ENCODE data around the gene RAB8B. TPM values are rescaled to one million over a fixed set of nuclear protein-coding genes. Genes with fewer than 3 reads are reported as not detected.

RAB8B gene
- total RNA-seq, 1 experiment from 2014 or later = 33.8 TPM

DNA sequence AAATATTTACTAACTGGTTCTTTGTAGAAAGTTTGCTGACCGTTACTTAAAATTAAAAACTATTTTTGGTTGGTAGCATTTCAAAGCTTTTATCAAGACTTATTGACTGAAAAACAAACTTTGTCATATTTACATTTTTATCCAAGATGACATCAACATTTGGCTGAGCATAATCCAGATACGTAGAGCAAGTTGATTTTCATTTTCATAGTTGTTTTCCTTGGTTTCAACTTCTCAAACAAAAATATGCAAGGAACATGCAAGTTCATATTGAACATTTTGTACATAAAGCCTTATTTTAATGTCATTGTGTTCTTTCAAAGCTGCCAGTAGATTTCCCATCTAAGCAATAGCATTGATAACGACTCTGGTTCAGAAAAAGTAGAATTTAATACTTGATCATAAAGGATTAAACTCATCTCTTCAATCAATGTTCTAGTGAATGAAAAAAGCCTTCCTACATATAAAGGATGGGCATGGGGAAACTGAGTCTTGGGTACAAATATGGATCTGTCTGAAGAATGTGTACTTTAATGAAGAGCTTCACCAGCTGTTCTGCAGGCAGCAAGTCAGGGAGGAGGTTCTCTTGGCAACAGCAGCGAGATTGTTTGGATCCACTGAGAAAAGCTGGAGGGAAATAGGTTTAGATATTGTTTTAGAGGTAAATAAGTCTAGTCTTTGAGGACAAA is 5.6 kb downstream of the RAB8B start:
- H3K9me3 Mint-ChIP-seq = no peaks in the 10 kb centered on the region
- H2AK5ac ChIP-seq (ENCODE audit: insufficient read length, low read length) = no peak overlapping the region
- H3K9me3 ChIP-seq (ENCODE audit: control insufficient read depth, low read depth, low read length) = no peaks in the 10 kb centered on the region
- H2BK120ac ChIP-seq (ENCODE audit: low read depth, low read length, poor library complexity, severe bottlenecking) = no peak overlapping the region
- no peak overlapping the region for H2AFZ ChIP-seq (ENCODE audit: low read length)
- no peak overlapping the region for H4K8ac ChIP-seq (replicated peaks; ENCODE audit: insufficient read length, low read depth, low read length)
- H3K23ac ChIP-seq (ENCODE audit: insufficient read length, low read depth, low read length) = no peak overlapping the region
- peaks cover 3% of the 10 kb centered on the region for H3K23me2 ChIP-seq (ENCODE audit: insufficient read length, low read depth, low read length, poor library complexity, severe bottlenecking)
- H3K56ac ChIP-seq (ENCODE audit: insufficient read length, low read depth, low read length) = no peak overlapping the region
- H3K18ac ChIP-seq (ENCODE audit: insufficient read length, low read depth, low read length) = no peak overlapping the region
- H2BK20ac ChIP-seq (ENCODE audit: low read depth, low read length, poor library complexity, severe bottlenecking) = no peak overlapping the region
- no peaks in the 10 kb centered on the region for H4K20me1 ChIP-seq (ENCODE audit: control insufficient read depth, insufficient read depth, insufficient read length)
- H3K27me3 Mint-ChIP-seq (ENCODE audit: low read depth) = no peaks in the 10 kb centered on the region
- H3K4me1 ChIP-seq (ENCODE audit: insufficient read depth, low read length) = peaks cover 11% of the 10 kb centered on the region; the same call in 1 of the 2 replicates
- H3K27me3 ChIP-seq (ENCODE audit: insufficient read depth, low read length) = no peaks in the 10 kb centered on the region
- H3K79me2 ChIP-seq (ENCODE audit: insufficient read depth, low read length) = peaks cover 11% of the 10 kb centered on the region; the same call in 1 of the 2 replicates
- no peaks in the 10 kb centered on the region for H3K36me3 Mint-ChIP-seq (ENCODE audit: insufficient read depth in 1 of 3, low read depth in 3 of 3)
- H3K27ac Mint-ChIP-seq = peak overlapping the region in 1 of 3 experiments; percentile 38; a peak in 1 of 7 replicates
- no peaks in the 10 kb centered on the region for H3K79me1 ChIP-seq (ENCODE audit: insufficient read depth, low read depth, low read length, poor library complexity, severe bottlenecking)
- no peak overlapping the region for H2BK15ac ChIP-seq (ENCODE audit: low read depth, low read length)
- H3K4me1 Mint-ChIP-seq = peaks cover 64 to 71% of the 10 kb centered on the region in 2 experiments
- no peak overlapping the region for H2BK12ac ChIP-seq (ENCODE audit: insufficient read length, low read depth, low read length)
- H3T11ph ChIP-seq (ENCODE audit: low read length) = no peak overlapping the region
- H3K14ac ChIP-seq (ENCODE audit: insufficient read depth, low read length) = no peak overlapping the region
- H3K9ac ChIP-seq (ENCODE audit: extremely low read depth, insufficient read length, low read length) = no peak overlapping the region
- DNase-seq = no peak
- no CpG with 5 or more reads among the region's 4 CpGs for WGBS (ENCODE audit: extremely low coverage, insufficient read length, low lambda C conversion rate)
- no peak overlapping the region for H3K4me2 ChIP-seq (ENCODE audit: insufficient read depth, insufficient read length, low read length)
- H3K4ac ChIP-seq (ENCODE audit: low read depth, low read length) = no peak overlapping the region
- TF ChIP-seq, protein P1, sequence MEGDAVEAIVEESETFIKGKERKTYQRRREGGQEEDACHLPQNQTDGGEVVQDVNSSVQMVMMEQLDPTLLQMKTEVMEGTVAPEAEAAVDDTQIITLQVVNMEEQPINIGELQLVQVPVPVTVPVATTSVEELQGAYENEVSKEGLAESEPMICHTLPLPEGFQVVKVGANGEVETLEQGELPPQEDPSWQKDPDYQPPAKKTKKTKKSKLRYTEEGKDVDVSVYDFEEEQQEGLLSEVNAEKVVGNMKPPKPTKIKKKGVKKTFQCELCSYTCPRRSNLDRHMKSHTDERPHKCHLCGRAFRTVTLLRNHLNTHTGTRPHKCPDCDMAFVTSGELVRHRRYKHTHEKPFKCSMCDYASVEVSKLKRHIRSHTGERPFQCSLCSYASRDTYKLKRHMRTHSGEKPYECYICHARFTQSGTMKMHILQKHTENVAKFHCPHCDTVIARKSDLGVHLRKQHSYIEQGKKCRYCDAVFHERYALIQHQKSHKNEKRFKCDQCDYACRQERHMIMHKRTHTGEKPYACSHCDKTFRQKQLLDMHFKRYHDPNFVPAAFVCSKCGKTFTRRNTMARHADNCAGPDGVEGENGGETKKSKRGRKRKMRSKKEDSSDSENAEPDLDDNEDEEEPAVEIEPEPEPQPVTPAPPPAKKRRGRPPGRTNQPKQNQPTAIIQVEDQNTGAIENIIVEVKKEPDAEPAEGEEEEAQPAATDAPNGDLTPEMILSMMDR (conservative IDR thresholded peaks at IDR 0.05) = no peak
- H3K27ac ChIP-seq (ENCODE audit: insufficient read length, low read depth, low read length) = no peak overlapping the region
- H4K5ac ChIP-seq (ENCODE audit: insufficient read length, low read depth, low read length) = no peak overlapping the region
- no peak overlapping the region for H3K4me3 Mint-ChIP-seq
- no peak overlapping the region for H4K91ac ChIP-seq (ENCODE audit: insufficient read length, low read depth, low read length)
- H2BK5ac ChIP-seq (ENCODE audit: insufficient read length, low read length) = no peak overlapping the region

All from H9 (cell line).